DLD1 (cell line): ENCODE data around the gene DHX32.
"Not testable (repeated sequence)": the region's sequence is repeated elsewhere in the genome, so short reads cannot be mapped to it uniquely, and the experiment has no call there.

Experiments used
- in situ Hi-C: cut with HindIII; loops from 2 replicates; pipeline ENCODE4 v1.10.0; 2017; ENCODE audit warnings: low sequenced_read_pairs

The DHX32 gene, protein sequence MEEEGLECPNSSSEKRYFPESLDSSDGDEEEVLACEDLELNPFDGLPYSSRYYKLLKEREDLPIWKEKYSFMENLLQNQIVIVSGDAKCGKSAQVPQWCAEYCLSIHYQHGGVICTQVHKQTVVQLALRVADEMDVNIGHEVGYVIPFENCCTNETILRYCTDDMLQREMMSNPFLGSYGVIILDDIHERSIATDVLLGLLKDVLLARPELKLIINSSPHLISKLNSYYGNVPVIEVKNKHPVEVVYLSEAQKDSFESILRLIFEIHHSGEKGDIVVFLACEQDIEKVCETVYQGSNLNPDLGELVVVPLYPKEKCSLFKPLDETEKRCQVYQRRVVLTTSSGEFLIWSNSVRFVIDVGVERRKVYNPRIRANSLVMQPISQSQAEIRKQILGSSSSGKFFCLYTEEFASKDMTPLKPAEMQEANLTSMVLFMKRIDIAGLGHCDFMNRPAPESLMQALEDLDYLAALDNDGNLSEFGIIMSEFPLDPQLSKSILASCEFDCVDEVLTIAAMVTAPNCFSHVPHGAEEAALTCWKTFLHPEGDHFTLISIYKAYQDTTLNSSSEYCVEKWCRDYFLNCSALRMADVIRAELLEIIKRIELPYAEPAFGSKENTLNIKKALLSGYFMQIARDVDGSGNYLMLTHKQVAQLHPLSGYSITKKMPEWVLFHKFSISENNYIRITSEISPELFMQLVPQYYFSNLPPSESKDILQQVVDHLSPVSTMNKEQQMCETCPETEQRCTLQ

DNA sequence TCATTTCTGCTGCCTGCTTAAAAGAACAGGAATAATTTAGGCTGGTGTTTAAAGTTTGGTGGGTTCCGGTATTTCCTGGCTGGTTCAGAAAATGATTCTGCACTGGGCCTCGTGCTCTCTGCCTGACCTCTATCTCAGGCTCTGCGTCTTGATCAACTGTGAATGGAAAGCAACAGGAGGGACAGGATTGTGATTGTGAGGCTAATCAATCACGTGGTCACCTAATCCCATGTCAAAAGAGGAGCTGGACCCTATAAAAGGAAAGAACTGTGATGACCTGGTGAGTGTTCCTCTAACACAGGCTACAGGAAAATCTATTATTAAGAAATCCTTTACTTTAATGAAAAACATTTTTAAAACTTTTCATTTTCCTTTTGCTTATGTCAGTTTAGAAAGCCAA, at the start of gene DHX32:
Gene DHX32 (minus strand): TSS at position 101 of the 400 bp plus-strand sequence. CDS start 468 bp downstream, outside the sequence.
- in situ Hi-C loops: no loop called here

DNA sequence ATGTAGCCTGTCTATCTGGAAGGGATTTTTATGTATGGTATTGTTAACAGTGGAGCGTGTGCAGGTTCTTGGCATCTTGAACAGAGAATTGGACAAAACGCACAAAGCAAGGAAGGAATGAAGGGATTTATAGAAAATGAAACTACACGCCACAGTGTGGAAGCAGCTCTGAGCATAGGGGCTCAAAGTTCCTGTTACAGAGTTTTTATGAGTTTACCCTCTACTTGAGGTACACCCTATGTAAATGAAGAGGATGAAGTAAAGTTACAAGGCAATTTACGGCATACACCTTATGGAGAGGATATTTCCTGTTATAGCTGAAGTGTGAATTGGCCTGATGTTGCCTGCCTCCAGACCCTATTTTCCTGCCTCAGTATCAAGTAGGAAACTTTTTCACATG, 48.5 kb upstream of the DHX32 start:
- in situ Hi-C loops: no loop called here

DNA sequence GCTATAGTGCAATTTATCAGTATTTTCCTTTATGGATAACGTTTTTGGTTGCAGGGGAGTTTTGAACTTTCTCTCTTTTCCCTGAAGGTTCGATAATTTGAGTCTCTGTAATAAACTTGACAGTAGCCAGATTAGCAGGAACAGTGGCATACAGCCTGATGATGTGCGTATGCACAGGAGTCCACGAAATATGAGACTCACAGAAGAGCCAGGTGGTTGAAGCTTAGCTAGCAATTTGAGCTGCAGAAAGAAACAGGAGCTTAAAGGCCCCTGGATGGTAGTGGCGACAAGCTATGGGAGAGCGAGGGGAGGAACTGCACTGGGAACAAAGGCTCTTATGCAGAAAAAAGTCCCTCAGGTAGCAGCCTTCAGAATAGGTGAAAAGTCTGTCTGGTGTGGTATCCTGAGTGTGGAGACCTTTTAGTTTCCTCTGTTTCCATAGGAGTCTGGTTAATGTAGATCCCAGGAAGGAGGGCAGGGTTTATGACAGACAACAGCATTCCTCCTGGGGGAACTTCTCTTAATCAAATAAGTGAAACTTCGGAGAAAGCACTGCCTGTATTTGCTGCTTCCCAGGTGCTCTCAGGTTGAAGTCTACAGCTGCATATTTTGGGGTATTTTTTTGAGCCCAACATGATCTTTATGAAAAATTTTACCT, 48.0 kb upstream of the DHX32 start:
- in situ Hi-C loops: no loop called here

DNA sequence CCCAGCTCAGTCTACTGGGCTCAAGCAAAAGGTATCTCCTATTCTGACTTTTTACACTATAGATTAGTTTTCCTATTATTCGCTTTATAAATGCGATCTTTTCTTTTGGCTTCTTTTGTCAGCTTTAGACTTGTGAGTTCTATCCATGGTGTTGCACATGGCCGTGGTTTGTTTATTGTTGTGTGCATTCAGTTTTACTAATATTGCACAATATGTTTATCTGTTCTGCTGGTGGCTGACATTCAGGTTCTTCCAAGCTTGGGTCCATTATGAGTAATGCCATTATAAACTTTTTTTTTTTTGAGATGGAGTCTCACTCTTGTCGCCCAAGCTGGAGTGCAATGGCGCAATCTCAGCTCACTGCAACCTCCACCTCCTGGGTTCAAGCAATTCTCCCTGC, 46.2 kb upstream of the DHX32 start:
- in situ Hi-C loops: not testable (repeated sequence)

DNA sequence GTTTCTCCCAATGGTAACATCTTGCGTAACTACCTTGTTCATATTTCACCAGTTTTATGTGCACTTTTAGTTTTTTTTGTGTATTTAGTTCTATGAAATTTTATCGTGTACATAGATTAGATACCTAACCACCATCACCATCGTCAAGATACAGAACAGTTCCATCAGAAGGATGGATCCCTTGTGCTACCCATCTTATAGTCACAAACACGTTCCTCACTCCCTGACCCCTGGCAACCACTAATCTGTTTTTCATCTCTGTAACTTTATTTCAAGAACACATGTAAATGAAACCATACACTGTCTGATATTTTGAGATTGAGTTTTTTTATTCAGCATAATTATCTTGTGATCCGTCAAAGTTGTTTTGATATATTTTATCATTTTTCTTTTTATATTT, 45.2 kb upstream of the DHX32 start:
- in situ Hi-C loops: no loop called here

DNA sequence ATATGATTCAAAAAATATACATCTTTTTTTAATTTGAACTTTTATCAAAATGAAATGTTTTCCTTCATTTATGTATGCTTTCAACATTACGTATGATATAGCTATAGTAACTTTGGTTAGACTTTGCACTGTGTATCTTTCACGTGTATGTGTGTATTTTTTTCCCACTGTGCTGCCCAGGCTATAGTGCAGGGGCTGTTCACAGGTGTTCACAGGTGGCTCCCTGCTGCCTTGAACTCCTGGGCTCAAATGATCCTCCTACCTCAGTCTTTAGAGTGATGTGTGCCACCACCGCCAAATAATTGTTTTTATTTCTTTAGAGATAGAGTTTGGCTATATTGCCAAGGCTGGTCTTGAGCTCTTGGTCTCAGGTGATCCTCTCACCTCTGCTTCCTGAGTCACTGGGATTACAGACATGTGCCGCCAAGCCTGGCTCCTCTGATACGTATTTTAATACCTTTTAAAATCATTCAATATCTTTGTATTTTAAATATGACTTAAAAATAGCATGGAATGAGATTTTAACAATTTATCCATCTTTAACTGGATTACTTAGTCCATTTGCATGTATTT, 44.3 kb upstream of the DHX32 start:
- in situ Hi-C loops: no loop called here

DNA sequence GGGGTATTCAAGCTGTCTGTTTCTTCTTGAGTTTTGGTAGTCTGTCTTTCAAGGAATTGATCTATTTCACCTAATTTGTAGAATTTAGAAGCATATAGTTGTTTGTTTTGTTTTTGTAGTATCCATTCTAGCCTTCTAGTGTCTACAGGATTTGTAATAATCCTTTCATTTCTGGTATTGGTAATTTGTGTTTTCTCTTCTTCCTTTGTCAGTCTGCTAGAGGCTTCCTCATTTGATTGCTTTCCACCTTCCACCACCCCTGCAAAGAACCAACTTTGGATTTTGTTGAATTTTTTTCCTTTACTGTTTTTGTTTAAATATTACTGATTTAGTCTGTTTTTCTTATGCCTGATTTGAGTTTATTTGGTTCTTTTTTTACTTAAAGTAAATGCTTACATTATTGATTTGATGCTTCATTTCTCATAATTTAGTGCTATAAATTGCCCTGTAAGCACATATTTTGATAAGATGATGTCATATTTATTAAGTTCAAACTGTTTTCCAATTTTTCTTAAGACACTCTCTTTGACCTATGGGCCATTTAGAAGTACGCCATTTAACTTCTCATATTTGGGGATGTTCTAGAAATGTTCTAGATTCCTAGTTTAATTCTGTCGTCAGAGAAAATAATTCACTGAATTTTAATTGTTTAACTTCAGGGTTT, 40.7 kb upstream of the DHX32 start:
- in situ Hi-C loops: not testable (repeated sequence)

DNA sequence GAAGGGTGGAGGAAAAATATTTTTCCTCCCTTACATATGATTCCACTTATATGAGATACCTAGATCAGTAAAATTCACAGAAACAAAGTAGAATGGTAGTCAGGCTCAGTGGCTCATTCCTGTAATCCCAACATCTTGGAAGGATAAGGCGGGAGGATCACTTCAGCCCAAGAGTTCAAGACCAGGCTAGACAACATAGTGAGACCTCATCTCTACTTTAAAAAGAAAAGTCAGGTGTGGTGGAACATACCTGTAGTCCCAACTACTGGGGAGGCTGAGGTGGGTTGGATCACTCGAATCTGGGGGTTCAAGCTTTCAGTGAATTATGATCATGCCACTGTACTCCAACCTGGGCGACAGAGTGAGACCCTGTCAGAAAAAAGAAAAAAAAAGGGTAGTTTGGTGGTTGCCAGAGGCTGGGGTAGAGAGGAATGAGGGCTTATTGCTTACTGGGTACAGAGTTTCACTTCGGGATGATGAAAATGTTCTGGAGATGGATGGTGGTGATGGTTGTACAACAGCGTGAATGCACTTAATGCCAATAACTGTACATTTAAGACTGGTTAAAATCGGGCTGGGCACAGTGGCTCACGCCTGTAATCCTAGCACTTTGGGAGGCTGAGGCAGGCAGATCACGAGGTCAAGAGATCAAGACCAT, 36.7 kb upstream of the DHX32 start:
- in situ Hi-C loops: not testable (repeated sequence)

DNA sequence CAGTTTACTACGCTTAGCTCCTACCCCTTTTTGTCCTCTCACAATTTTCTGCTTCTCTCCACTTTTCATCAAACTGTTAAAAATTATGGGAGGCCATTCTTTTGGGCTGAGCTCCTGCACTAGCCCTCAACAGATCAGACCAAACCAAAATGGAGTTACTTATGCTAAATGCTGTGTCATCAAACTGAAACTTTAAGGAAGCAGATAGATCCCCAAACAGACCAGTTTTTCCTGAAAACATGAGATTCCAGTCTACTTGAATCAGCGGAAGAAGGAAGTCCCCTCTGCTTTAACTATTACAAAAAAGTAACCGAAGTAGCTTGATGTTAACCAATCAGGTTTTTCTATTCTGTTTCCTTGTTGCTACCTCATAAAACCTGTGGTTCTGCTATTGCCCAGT, 35.9 kb upstream of the DHX32 start:
- in situ Hi-C loops: no loop called here

DNA sequence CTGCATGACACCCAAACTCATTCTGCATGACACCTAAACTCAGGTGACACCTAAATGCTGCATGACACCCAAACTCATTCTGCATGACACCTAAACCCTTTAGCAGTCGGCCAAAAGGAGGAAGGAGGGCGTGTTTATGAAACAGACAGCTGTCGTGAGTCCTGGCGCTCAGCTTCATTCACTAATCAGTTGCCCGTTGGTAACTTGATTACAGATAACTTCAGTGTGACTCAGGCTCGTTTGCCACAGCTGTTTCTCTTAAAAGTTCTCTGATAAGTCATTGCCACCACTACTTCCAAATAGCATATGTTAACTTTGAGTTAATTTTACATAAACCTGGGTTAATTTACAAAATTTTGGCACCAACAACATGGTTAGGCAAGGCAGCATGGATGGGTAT, 32.2 kb upstream of the DHX32 start:
- in situ Hi-C loops: not testable (repeated sequence)

DNA sequence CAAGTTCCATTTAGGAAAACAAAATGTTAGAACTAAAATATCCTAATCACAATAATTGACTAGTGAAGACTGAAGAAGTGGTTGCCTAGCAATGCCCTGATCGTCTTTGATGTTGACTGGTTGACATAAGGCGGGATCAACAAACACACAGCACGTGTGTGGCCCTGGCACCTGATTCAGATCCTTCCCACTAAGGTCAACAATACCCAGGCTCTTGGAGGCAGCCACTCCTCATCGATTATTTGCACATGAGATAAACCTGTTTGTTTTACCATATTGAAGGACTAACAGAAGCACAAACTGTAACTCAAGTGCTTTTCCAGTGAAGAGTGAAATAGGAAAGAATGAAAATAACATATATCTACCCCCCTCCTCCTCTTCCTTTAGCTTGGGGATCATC, 30.9 kb upstream of the DHX32 start:
- in situ Hi-C loops: no loop called here

DNA sequence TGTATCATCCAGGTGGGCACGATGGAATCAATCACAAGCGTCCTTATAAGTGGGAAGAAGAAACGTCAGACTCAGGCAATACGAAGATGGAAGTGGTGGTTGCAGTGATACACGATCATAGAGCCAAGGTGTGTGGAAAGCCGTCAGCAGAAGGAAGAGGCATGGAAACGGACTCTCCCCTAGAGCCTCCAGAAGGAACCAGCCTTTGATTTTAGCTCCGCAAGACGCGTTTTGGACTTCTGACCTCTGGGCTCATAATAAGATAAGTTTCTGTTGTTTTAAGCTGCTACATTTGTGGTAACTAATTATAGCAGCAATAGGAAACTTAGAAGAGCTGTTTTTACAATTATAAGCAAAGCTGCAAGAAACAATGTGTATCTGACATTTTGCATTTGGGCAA, 30.1 kb upstream of the DHX32 start:
- in situ Hi-C loops: no loop called here

DNA sequence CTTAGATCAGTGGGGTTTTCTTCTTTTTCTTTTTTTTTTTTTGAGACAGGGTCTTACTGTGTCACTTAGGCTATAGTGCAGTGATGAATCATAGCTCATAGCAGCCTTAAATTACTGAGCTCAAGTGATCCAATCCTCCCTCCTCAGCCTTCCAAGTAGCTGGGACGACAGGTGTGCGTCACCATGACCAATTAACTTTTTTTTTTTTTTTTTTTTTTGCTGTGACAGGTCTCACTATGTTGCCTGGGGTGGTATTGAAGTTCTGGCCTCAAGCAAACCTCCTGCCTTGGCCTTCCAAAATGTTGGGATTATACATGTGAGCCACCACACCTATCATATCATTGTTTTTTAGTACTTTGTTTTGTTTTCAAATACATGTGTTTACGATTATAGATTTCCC, 28.4 kb upstream of the DHX32 start:
- in situ Hi-C loops: not testable (repeated sequence)

DNA sequence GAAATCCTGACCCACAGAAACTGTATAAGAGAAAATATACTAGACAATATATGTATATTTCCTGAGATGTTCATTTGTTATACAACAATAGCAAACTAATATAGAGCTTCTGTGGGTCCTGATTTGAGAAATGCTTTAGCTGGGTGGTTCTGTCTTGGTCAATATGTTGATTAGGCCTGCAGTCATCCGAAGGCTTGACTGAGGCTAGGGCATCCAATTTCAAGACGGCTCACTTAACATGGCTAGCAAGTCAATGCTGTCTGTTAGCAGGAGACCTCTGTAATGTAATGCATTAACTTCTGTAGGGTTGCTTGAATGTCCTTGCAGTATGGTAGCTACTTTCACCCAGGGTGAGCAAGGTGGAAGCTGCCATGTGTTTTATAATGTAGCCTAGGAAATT, 27.7 kb upstream of the DHX32 start:
- in situ Hi-C loops: not testable (repeated sequence)

DNA sequence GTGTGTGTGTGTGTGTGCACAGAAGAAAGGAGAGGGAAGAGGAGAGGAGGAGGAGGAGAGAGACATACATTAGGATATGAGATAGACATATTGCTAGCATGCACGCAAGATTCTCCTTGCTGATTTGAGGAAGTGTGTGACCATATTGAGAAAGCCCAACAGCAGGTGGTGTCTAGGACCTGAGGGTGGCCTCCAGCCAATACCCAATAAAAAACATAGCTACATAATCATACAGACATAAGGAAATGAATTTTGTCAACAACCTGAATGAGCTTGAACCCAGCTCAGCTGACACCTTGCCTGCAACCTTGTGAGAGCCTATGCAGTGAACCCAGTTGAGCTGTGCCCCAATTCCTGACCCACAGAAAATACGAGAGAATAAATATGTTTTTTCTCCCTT, 26.5 kb upstream of the DHX32 start:
- in situ Hi-C loops: not testable (repeated sequence)

DNA sequence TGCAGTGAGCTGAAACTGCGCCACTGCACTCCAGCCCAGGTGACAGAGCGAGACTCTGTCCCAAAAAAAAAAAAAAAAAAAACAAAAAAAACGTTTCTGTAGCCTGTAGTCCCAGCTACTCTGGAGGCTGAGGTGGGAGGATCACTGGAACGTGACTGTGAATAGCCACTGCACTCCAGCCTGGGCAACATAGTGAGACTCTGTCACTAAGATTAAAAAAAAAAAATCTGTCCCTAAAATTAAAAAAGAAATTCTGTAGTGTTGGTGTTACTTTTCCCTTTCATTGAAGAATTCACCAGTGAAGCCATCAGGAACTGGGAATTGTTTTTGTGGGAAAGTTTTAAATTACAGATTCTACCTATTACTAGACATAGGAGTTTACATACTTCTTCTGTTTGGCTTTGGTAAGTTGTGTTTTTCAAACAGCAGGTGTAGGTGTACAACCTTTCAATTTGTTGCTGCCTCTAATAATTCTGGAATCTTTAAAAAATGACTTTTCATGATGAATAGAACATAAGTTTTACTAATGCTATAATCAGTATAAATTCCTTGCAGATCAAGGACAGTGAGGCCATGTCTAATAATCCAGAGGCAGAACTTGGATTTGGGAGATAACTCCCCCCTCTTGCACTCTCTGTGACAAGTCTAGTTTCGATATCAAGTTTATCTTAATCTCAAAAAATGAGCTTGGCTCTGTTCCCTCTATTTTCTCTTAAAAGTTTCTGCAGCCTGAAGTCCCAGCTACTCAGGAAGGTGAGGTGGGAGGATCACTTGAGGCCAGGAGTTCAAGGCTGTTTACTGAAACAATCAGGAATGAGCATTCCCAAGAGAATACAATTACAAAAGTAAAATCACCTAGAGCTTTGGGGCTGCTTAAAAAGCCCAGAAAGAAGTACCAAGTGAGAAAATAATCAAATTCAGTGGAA, 24.2 kb upstream of the DHX32 start:
- in situ Hi-C loops: not testable (repeated sequence)

DNA sequence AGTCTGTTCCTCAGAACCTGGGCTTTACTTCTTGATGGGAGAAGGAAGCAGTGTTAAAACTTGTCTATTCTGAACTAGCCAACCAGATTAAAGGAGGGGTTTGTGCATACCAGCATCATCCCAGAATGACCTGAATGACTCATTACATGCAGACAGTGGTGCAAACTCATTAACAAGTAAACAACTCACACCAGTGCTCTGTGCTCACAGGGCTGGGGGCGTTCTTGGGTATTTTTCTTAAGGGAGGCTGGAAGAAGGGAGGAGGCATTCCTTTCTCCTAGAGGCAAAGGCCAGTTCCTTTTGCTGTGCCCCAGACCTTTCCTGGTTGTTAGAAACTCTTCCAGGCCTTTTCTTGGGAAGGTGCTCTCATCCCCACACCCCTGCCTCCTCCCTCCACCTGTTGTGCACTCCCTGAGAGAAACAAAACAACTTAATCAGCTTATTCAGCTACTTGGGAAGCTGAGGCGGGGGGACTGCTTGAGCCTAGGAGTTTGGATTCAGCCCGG, 22.1 kb upstream of the DHX32 start:
- in situ Hi-C loops: not testable (repeated sequence)

DNA sequence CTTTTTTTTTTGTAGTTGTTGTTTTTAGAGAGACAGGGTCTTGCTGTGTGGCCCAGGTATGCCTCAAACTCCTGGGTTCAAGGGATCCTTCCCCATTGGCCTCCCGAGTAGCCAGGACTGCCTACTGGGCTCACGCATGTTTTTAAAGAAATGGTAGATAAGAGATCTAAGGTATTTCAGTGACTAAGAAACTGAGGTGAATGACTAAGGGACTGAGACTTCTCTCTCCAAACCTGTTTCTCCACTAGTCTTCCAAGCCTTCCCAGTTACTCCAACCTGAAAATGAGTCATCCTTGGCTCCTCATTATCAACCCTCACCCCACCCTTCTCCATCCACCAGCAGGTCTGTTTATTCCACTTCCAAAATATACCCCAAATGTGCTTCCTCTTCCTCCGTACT, 19.9 kb upstream of the DHX32 start:
- in situ Hi-C loops: not testable (repeated sequence)

DNA sequence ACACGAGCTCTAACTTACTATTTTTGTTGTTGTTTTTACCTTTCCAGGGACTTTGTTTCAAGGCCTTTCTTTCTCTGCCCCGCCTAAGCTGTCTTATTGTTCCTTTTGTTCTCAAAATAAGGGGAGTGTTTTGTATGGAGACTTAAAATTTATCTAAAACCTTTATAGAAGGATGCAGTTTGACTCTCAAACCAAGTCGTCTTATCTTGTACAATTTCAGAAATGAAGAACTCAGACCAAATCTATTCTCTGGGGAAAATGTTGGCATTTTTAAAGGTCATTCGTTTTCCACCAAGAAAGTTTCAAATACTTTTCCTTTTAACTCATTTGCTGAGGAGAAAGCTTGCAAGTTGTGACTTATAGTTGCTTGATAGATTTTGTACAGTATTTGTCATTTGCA, 16.2 kb upstream of the DHX32 start:
- in situ Hi-C loops: not testable (repeated sequence)
